ENCODE measurements around the gene MFSD2B. TPM values are rescaled to one million over a fixed set of nuclear protein-coding genes. Genes with fewer than 3 reads are reported as not detected.

Gene MFSD2B
- total and polyA plus RNA-seq, 10 of the 15 experiments (the other 5 are each of a cell fraction or from before 2014, with no cell fraction given): 0.07 to 0.51 (median 0.16) TPM; not detected in 4

- POLR2A ChIA-PET: no interaction called here
- no peak overlapping the region for H3K9ac ChIP-seq (ENCODE audit: control insufficient read depth, insufficient read depth, low read length)
These were observed 45.9 kb downstream of the MFSD2B start for GRCh38 chr2:24055750-24056149.

More at GRCh38 chr2:24055750-24056149, 45.9 kb downstream of the MFSD2B start:
- H3K79me2 ChIP-seq (ENCODE audit: control insufficient read depth, insufficient read depth, low read length): no peaks in the 10 kb centered on the region
- no peak overlapping the region for H2AFZ ChIP-seq (ENCODE audit: control insufficient read depth, low read depth, low read length)
- DNase-seq (ENCODE audit: low read depth, low spot score) (no peak), ATAC-seq (no peak), FAIRE-seq (no peak)
- RAD21 ChIA-PET (ENCODE audit: unreplicated experiment): interaction anchor here (1.2 kb wide), 2 partner anchors 21 to 28 kb away, joined by 3 read pairs; partner anchors contain the start of gene SF3B6
- no peaks in the 10 kb centered on the region for H3K36me3 ChIP-seq (ENCODE audit: control insufficient read depth in 2 of 2, insufficient read depth in 2 of 2, low read length in 1 of 2)
- no peaks in the 10 kb centered on the region; a peak in 1 of 4 replicates for H3K27me3 ChIP-seq (replicated peaks in 1 of 2; ENCODE audit: control insufficient read depth in 2 of 2, insufficient read depth in 2 of 2, low read length in 1 of 2)
- H3K9me3 ChIP-seq (replicated peaks; ENCODE audit: control insufficient read depth, insufficient read depth, low read length): no peaks in the 10 kb centered on the region
- CTCF ChIA-PET: no interaction called here
- SMC1A ChIA-PET (ENCODE audit: uncharacterized antibody, unreplicated experiment): interaction anchor here (0.9 kb wide), 1 partner anchor 254 kb away, joined by 5 read pairs; no protein-coding TSS in a partner anchor
- BruUV-seq (replicated peaks): no TSS peak
- WGBS (ENCODE audit: insufficient coverage, insufficient replicate concordance, low lambda C conversion rate, missing lambda C conversion rate): 69% methylated on average over 6 of the region's 6 CpGs
- peaks cover under 1% of the 10 kb centered on the region; the same call in 1 of the 2 replicates for H3K4me1 ChIP-seq (ENCODE audit: control insufficient read depth, insufficient read depth, low read length)
- TF ChIP-seq TCF7 (IDR thresholded peaks at IDR 0.05; ENCODE audit: borderline replicate concordance) (no peak), SMC3 (IDR thresholded peaks at IDR 0.05; ENCODE audit: borderline replicate concordance, low read length) (no peak), JUNB (IDR thresholded peaks at IDR 0.05) (no peak), NFYA (IDR thresholded peaks at IDR 0.05; ENCODE audit: borderline replicate concordance, low read depth, low read length) (no peak), BRCA1 (IDR thresholded peaks at IDR 0.05; ENCODE audit: low read depth, low read length) (no peak), YBX1 (IDR thresholded peaks at IDR 0.05) (no peak), MAX (IDR thresholded peaks at IDR 0.05; ENCODE audit: low read depth, low read length) (no peak), FOXM1 (IDR thresholded peaks at IDR 0.05; ENCODE audit: low read depth, low read length) (no peak), ZBTB33 (IDR thresholded peaks at IDR 0.05) (no peak), CTCF (IDR thresholded peaks at IDR 0.05 in 2 of 3, conservative IDR thresholded peaks at IDR 0.05 in 1 of 3; ENCODE audit: control insufficient read depth in 2 of 3, extremely low read depth in 1 of 3, insufficient read depth in 1 of 3, low read depth in 3 of 3, low read length in 3 of 3) (no peak), MTA3 (IDR thresholded peaks at IDR 0.05; ENCODE audit: borderline replicate concordance, low read length) (no peak), NR2C2 (IDR thresholded peaks at IDR 0.05; ENCODE audit: borderline replicate concordance, control insufficient read depth, insufficient read length, low read depth) (no peak), YY1 (IDR thresholded peaks at IDR 0.05; ENCODE audit: low read depth, low read length) (no peak), CHD2 (IDR thresholded peaks at IDR 0.05; ENCODE audit: borderline replicate concordance, low read depth, low read length) (no peak), ESRRA (IDR thresholded peaks at IDR 0.05; ENCODE audit: low read length) (no peak)
- H3K4me2 ChIP-seq (ENCODE audit: control insufficient read depth, insufficient read depth): no peak overlapping the region
- intact Hi-C loops (cut with micrococcal nuclease; ENCODE audit: unreplicated experiment) (no loop called here), in situ Hi-C loops (cut with MboI) (no loop called here)
- no peaks in the 10 kb centered on the region for H4K20me1 ChIP-seq (ENCODE audit: control insufficient read depth, insufficient read depth)
- no peak overlapping the region for H3K27ac ChIP-seq (ENCODE audit: control insufficient read depth, insufficient read depth)
- no peak overlapping the region for H3K4me3 ChIP-seq
